Airway epithelial cell (primary cell): ENCODE measurements around the gene USP17L5. TPM values are rescaled to one million over a fixed set of nuclear protein-coding genes. Genes with fewer than 3 reads are reported as not detected.

Experiments
- total RNA-seq: library from RNA; depleted of rRNA; stranded (reverse); fragments of >200 nt; gene quantifications from 2 replicates; pipeline ENCODE4 v1.2.3, GENCODE V29; 2015

USP17L5 gene
- total RNA-seq: not detected in 2 replicates

DNA sequence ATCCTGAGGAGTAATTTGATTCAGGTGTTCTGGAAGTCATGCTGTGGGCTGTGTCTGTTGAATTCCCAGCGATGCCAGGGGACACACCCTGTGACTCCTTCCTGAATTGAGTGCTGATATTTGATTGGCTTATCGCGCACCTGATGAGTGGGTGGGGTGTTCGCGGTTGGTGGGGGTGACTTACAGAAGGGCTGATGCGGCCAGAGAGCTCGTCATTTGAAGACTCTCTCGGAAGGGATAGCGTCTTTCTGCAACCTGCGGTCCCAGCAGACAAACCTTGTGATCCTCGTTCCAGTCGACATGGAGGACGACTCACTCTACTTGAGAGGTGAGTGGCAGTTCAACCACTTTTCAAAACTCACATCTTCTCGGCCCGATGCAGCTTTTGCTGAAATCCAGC is at the start of gene USP17L5:
TSS of gene USP17L5 (plus strand) at position 301 of the 400 bp plus-strand sequence. CDS start at position 301, 0 bp downstream.

GRCh38 chr4:9324865-9325264 is 14.3 kb upstream of the USP17L5 start, which contains the start of gene USP17L24:
USP17L24 (plus strand) TSS chr4:9325165; CDS start chr4:9325165, 0 bp downstream.

DNA sequence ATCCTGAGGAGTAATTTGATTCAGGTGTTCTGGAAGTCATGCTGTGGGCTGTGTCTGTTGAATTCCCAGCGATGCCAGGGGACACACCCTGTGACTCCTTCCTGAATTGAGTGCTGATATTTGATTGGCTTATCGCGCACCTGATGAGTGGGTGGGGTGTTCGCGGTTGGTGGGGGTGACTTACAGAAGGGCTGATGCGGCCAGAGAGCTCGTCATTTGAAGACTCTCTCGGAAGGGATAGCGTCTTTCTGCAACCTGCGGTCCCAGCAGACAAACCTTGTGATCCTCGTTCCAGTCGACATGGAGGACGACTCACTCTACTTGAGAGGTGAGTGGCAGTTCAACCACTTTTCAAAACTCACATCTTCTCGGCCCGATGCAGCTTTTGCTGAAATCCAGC is 9.6 kb upstream of the USP17L5 start, which contains the start of gene USP17L25:
TSS of gene USP17L25 (plus strand) at position 301 of the 400 bp plus-strand sequence. CDS start at position 301, 0 bp downstream.

GRCh38 chr4:9334358-9334757 is 4.8 kb upstream of the USP17L5 start, which contains the start of gene USP17L26:
USP17L26 (plus strand) TSS chr4:9334658; CDS start chr4:9334658, 0 bp downstream.

DNA sequence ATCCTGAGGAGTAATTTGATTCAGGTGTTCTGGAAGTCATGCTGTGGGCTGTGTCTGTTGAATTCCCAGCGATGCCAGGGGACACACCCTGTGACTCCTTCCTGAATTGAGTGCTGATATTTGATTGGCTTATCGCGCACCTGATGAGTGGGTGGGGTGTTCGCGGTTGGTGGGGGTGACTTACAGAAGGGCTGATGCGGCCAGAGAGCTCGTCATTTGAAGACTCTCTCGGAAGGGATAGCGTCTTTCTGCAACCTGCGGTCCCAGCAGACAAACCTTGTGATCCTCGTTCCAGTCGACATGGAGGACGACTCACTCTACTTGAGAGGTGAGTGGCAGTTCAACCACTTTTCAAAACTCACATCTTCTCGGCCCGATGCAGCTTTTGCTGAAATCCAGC is 4.6 kb downstream of the USP17L5 start, which contains the start of gene USP17L27:
TSS of gene USP17L27 (plus strand) at position 301 of the 400 bp plus-strand sequence. CDS start at position 301, 0 bp downstream.

GRCh38 chr4:9348593-9348992 is 9.4 kb downstream of the USP17L5 start, which contains the start of gene USP17L28:
USP17L28 (plus strand) TSS chr4:9348893; CDS start chr4:9348893, 0 bp downstream.

GRCh38 chr4:9353338-9353737 is 14.1 kb downstream of the USP17L5 start, which contains the start of gene USP17L29:
USP17L29 (plus strand) TSS chr4:9353638; CDS start chr4:9353638, 0 bp downstream.

DNA sequence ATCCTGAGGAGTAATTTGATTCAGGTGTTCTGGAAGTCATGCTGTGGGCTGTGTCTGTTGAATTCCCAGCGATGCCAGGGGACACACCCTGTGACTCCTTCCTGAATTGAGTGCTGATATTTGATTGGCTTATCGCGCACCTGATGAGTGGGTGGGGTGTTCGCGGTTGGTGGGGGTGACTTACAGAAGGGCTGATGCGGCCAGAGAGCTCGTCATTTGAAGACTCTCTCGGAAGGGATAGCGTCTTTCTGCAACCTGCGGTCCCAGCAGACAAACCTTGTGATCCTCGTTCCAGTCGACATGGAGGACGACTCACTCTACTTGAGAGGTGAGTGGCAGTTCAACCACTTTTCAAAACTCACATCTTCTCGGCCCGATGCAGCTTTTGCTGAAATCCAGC is 23.6 kb downstream of the USP17L5 start, which contains the start of gene USP17L30:
TSS of gene USP17L30 (plus strand) at position 301 of the 400 bp plus-strand sequence. CDS start at position 301, 0 bp downstream.

Other genes starting within 250 kb of the USP17L5 start
- not detected in 2 replicates for gene FAM90A26, start 169.0 kb upstream of the USP17L5 start, total RNA-seq
- not detected in 2 replicates for gene USP17L10, start 128.7 kb upstream of the USP17L5 start, total RNA-seq
- not detected in 2 replicates for gene USP17L11, start 124.0 kb upstream of the USP17L5 start, total RNA-seq
- gene USP17L12, start 119.3 kb upstream of the USP17L5 start, total RNA-seq: not detected in 2 replicates
- gene USP17L13, start 114.5 kb upstream of the USP17L5 start, total RNA-seq: not detected in 2 replicates
- gene USP17L15, start 105.0 kb upstream of the USP17L5 start, total RNA-seq: not detected in 2 replicates
- gene USP17L17, start 95.5 kb upstream of the USP17L5 start, total RNA-seq: not detected in 2 replicates
- not detected in 2 replicates for gene USP17L18, start 90.8 kb upstream of the USP17L5 start, total RNA-seq
- not detected in 2 replicates for gene USP17L19, start 86.0 kb upstream of the USP17L5 start, total RNA-seq
- not detected in 2 replicates for gene USP17L20, start 81.3 kb upstream of the USP17L5 start, total RNA-seq
- gene USP17L21, start 76.5 kb upstream of the USP17L5 start, total RNA-seq: not detected in 2 replicates
- not detected in 2 replicates for gene USP17L22, start 71.8 kb upstream of the USP17L5 start, total RNA-seq
- not detected in 2 replicates for gene USP17L24, start 14.2 kb upstream of the USP17L5 start, total RNA-seq
- gene USP17L25, start 9.5 kb upstream of the USP17L5 start, total RNA-seq: not detected in 2 replicates
- gene USP17L26, start 4.7 kb upstream of the USP17L5 start, total RNA-seq: not detected in 2 replicates
- gene USP17L27, start 4.7 kb downstream of the USP17L5 start, total RNA-seq: not detected in 2 replicates
- gene USP17L28, start 9.5 kb downstream of the USP17L5 start, total RNA-seq: not detected in 2 replicates
- not detected in 2 replicates for gene USP17L29, start 14.2 kb downstream of the USP17L5 start, total RNA-seq
- gene USP17L30, start 23.7 kb downstream of the USP17L5 start, total RNA-seq: not detected in 2 replicates
- not detected in 2 replicates for gene DEFB131A, start 105.0 kb downstream of the USP17L5 start, total RNA-seq